ENCODE data around the gene HSDL2. TPM values are rescaled to one million over a fixed set of nuclear protein-coding genes. Genes with fewer than 3 reads are reported as not detected.

HSDL2 gene
- total RNA-seq, 2 experiments from 2014 or later: 24.8 to 26.3 TPM

- H3K27me3 Mint-ChIP-seq: no peaks in the 10 kb centered on the region
- peak overlapping the region; percentile 34 for H3K27ac Mint-ChIP-seq
- POLR2A ChIA-PET: interaction anchor here (0.6 to 1.0 kb wide), 2 partner anchors 25 to 104 kb away, joined by 3 read pairs; no protein-coding TSS in a partner anchor
- H3K36me3 Mint-ChIP-seq: peaks cover 5% of the 10 kb centered on the region
- no peak for DNase-seq
- H3K4me1 Mint-ChIP-seq (ENCODE audit: low read depth): peaks cover 22% of the 10 kb centered on the region
- intact Hi-C loops (cut with micrococcal nuclease): loop anchor here (5.0 kb wide), 2 partner anchors 156 to 264 kb away; partner anchors contain the start of genes PTBP3 and SNX30
- peaks cover 2% of the 10 kb centered on the region for H3K9me3 Mint-ChIP-seq
- CTCF ChIA-PET: interaction anchor here (1.4 kb wide), 1 partner anchor 390 kb away, joined by 3 read pairs; no protein-coding TSS in a partner anchor
- H3K4me3 Mint-ChIP-seq: peak overlapping the region; percentile 89
These were observed 108.0 kb downstream of the HSDL2 start for GRCh38 chr9:112487799-112488340.

GRCh38 chr9:112489039-112489546 lies 109.2 kb downstream of the HSDL2 start:
- Mint-ChIP-seq H3K36me3 (peaks cover 17% of the 10 kb centered on the region), H3K4me3 (no peak overlapping the region), H3K4me1 (ENCODE audit: low read depth) (peaks cover 22% of the 10 kb centered on the region), H3K27me3 (no peaks in the 10 kb centered on the region), H3K27ac (no peak overlapping the region), H3K9me3 (peaks cover 13% of the 10 kb centered on the region)
- POLR2A ChIA-PET: no interaction called here
- CTCF ChIA-PET: interaction anchor here (0.6 to 1.4 kb wide), 2 partner anchors 44 to 391 kb away, joined by 3 read pairs; no protein-coding TSS in a partner anchor
- intact Hi-C loops (cut with micrococcal nuclease): loop anchor here (5.0 kb wide), 2 partner anchors 157 to 263 kb away; partner anchors contain the start of genes PTBP3 and SNX30
- no peak for DNase-seq

GRCh38 chr9:112489876-112490666 lies 110.2 kb downstream of the HSDL2 start:
- no peaks in the 10 kb centered on the region for H3K27me3 Mint-ChIP-seq
- ChIA-PET POLR2A (no interaction called here), CTCF (interaction anchor here (1.3 kb wide), 1 partner anchor 392 kb away, joined by 4 read pairs; no protein-coding TSS in a partner anchor)
- H3K36me3 Mint-ChIP-seq: peaks cover 26% of the 10 kb centered on the region
- no peak overlapping the region for H3K4me3 Mint-ChIP-seq
- no peak overlapping the region for H3K27ac Mint-ChIP-seq
- H3K4me1 Mint-ChIP-seq (ENCODE audit: low read depth): peaks cover 21% of the 10 kb centered on the region
- peaks cover 22% of the 10 kb centered on the region for H3K9me3 Mint-ChIP-seq
- DNase-seq: no peak
- intact Hi-C loops (cut with micrococcal nuclease): loop anchor here (5.0 kb wide), 2 partner anchors 158 to 262 kb away; partner anchors contain the start of genes PTBP3 and SNX30

GRCh38 chr9:112493393-112494137 lies 113.7 kb downstream of the HSDL2 start:
- Mint-ChIP-seq H3K36me3 (peaks cover 31% of the 10 kb centered on the region), H3K4me3 (no peak overlapping the region), H3K9me3 (peaks cover 31% of the 10 kb centered on the region), H3K27ac (no peak overlapping the region), H3K27me3 (no peaks in the 10 kb centered on the region), H3K4me1 (ENCODE audit: low read depth) (peaks cover 4% of the 10 kb centered on the region)
- ChIA-PET CTCF (no interaction called here), POLR2A (no interaction called here)
- no peak for DNase-seq
- intact Hi-C loops (cut with micrococcal nuclease): no loop called here

GRCh38 chr9:112494153-112494552 lies 114.2 kb downstream of the HSDL2 start:
- DNase-seq: no peak
- POLR2A ChIA-PET: no interaction called here
- Mint-ChIP-seq H3K27ac (no peak overlapping the region), H3K36me3 (peaks cover 31% of the 10 kb centered on the region), H3K27me3 (no peaks in the 10 kb centered on the region), H3K9me3 (peaks cover 31% of the 10 kb centered on the region), H3K4me1 (ENCODE audit: low read depth) (peaks cover 2% of the 10 kb centered on the region), H3K4me3 (no peak overlapping the region)
- intact Hi-C loops (cut with micrococcal nuclease): no loop called here
- CTCF ChIA-PET: no interaction called here

- intact Hi-C loops (cut with micrococcal nuclease): no loop called here
- Mint-ChIP-seq H3K4me3 (no peak overlapping the region), H3K4me1 (ENCODE audit: low read depth) (no peaks in the 10 kb centered on the region), H3K27me3 (no peaks in the 10 kb centered on the region), H3K36me3 (peaks cover 31% of the 10 kb centered on the region), H3K9me3 (peaks cover 31% of the 10 kb centered on the region), H3K27ac (no peak overlapping the region)
- CTCF ChIA-PET: no interaction called here
- DNase-seq: no peak
- POLR2A ChIA-PET: no interaction called here
These were observed 115.7 kb downstream of the HSDL2 start for GRCh38 chr9:112495614-112496013.

- Mint-ChIP-seq H3K4me3 (no peak overlapping the region), H3K4me1 (ENCODE audit: low read depth) (no peaks in the 10 kb centered on the region), H3K27ac (no peak overlapping the region), H3K9me3 (peaks cover 31% of the 10 kb centered on the region), H3K27me3 (no peaks in the 10 kb centered on the region), H3K36me3 (peaks cover 31% of the 10 kb centered on the region)
- ChIA-PET POLR2A (interaction anchor here (0.7 kb wide), 1 partner anchor 10 kb away, joined by 3 read pairs; the partner anchor contains the start of gene KIAA1958), CTCF (interaction anchor here (0.7 kb wide), 1 partner anchor 297 kb away, joined by 3 read pairs; no protein-coding TSS in a partner anchor)
- intact Hi-C loops (cut with micrococcal nuclease): no loop called here
- DNase-seq: no peak
These were observed 116.3 kb downstream of the HSDL2 start for GRCh38 chr9:112496074-112496722.

- peaks cover 1% of the 10 kb centered on the region for H3K36me3 Mint-ChIP-seq
- H3K9me3 Mint-ChIP-seq: peaks cover 2% of the 10 kb centered on the region
- no peak overlapping the region for H3K4me3 Mint-ChIP-seq
- no peaks in the 10 kb centered on the region for H3K27me3 Mint-ChIP-seq
- POLR2A ChIA-PET: no interaction called here
- no peaks in the 10 kb centered on the region for H3K4me1 Mint-ChIP-seq (ENCODE audit: low read depth)
- H3K27ac Mint-ChIP-seq: no peak overlapping the region
- intact Hi-C loops (cut with micrococcal nuclease): no loop called here
- DNase-seq: no peak
- CTCF ChIA-PET: no interaction called here
These were observed 120.9 kb downstream of the HSDL2 start for GRCh38 chr9:112500842-112501241.

- H3K4me3 Mint-ChIP-seq: no peak overlapping the region
- no peaks in the 10 kb centered on the region for H3K27me3 Mint-ChIP-seq
- no peaks in the 10 kb centered on the region for H3K36me3 Mint-ChIP-seq
- no peaks in the 10 kb centered on the region for H3K9me3 Mint-ChIP-seq
- H3K4me1 Mint-ChIP-seq (ENCODE audit: low read depth): no peaks in the 10 kb centered on the region
- ChIA-PET POLR2A (no interaction called here), CTCF (no interaction called here)
- no peak overlapping the region for H3K27ac Mint-ChIP-seq
- DNase-seq: no peak
- intact Hi-C loops (cut with micrococcal nuclease): no loop called here
These were observed 121.4 kb downstream of the HSDL2 start for GRCh38 chr9:112501287-112501686.

GRCh38 chr9:112502175-112502946 lies 122.5 kb downstream of the HSDL2 start:
- Mint-ChIP-seq H3K27ac (no peak overlapping the region), H3K9me3 (no peaks in the 10 kb centered on the region), H3K27me3 (no peaks in the 10 kb centered on the region), H3K4me3 (no peak overlapping the region), H3K4me1 (ENCODE audit: low read depth) (no peaks in the 10 kb centered on the region), H3K36me3 (no peaks in the 10 kb centered on the region)
- no peak for DNase-seq
- CTCF ChIA-PET: no interaction called here
- POLR2A ChIA-PET: no interaction called here
- intact Hi-C loops (cut with micrococcal nuclease): no loop called here

GRCh38 chr9:112503170-112503569 lies 123.3 kb downstream of the HSDL2 start:
- H3K27me3 Mint-ChIP-seq: no peaks in the 10 kb centered on the region
- intact Hi-C loops (cut with micrococcal nuclease): no loop called here
- DNase-seq: no peak
- H3K27ac Mint-ChIP-seq: no peak overlapping the region
- CTCF ChIA-PET: no interaction called here
- no peaks in the 10 kb centered on the region for H3K36me3 Mint-ChIP-seq
- no peaks in the 10 kb centered on the region for H3K4me1 Mint-ChIP-seq (ENCODE audit: low read depth)
- POLR2A ChIA-PET: no interaction called here
- no peak overlapping the region for H3K4me3 Mint-ChIP-seq
- no peaks in the 10 kb centered on the region for H3K9me3 Mint-ChIP-seq

Data from activated CD4-positive, alpha-beta memory T cell treated with anti-CD3 and anti-CD28 coated beads for 36 hours (primary cell).